Fibroblast of the conjunctiva (primary cell): Measurements from ENCODE around the gene PACSIN1.

Source experiments
- DNase-seq: peaks from one replicate; pipeline ENCODE4 v3.0.0-alpha.2; 2010; ENCODE audit warnings: low read depth

PACSIN1 gene

GRCh38 chr6:34583861-34584604 lies 118.2 kb downstream of the PACSIN1 start:
- no peak for DNase-seq

GRCh38 chr6:34584694-34585093 lies 118.8 kb downstream of the PACSIN1 start:
- no peak for DNase-seq
